ENCODE results near the gene CHCHD3. TPM values are rescaled to one million over a fixed set of nuclear protein-coding genes. Genes with fewer than 3 reads are reported as not detected.

The CHCHD3 gene
- polyA plus RNA-seq, 1 donor (not counting 4 experiments of a cell fraction or from before 2014, with no cell fraction given) = 59.2 TPM

- Histone ChIP-seq H3K4me2 (ENCODE audit: control insufficient read depth, extremely low read depth, insufficient read depth, low read depth, low read length) (no peak overlapping the region), H3K79me2 (ENCODE audit: control insufficient read depth, insufficient read depth, low read length) (peaks cover 25% of the 10 kb centered on the region)
- peak; percentile 5 for FAIRE-seq
These were observed 41.2 kb downstream of the CHCHD3 start for GRCh38 chr7:133040674-133041073.

GRCh38 chr7:133040178-133040577 is 41.7 kb downstream of the CHCHD3 start:
- H4K20me1 ChIP-seq (ENCODE audit: control insufficient read depth, extremely low read depth, insufficient read depth, low read length) = peaks cover 2% of the 10 kb centered on the region
- dilution Hi-C loops (cut with MboI; ENCODE audit: extremely low pct_ligation_motif_present, low sequenced_read_pairs) = no loop called here
- no peak for FAIRE-seq

More at GRCh38 chr7:133040674-133041073, 41.2 kb downstream of the CHCHD3 start:
- dilution Hi-C loops (cut with MboI; ENCODE audit: extremely low pct_ligation_motif_present, low sequenced_read_pairs) = no loop called here
- Histone ChIP-seq H2AFZ (ENCODE audit: control insufficient read depth, low read length) (no peak overlapping the region), H4K20me1 (ENCODE audit: control insufficient read depth, extremely low read depth, insufficient read depth, low read length) (peaks cover 1% of the 10 kb centered on the region), H3K9me1 (ENCODE audit: control insufficient read depth, extremely low read depth, insufficient read depth, low read length) (no peaks in the 10 kb centered on the region), H3K9me3 (ENCODE audit: control insufficient read depth, low read depth, low read length) (no peaks in the 10 kb centered on the region), H3K27ac (ENCODE audit: control insufficient read depth, insufficient read depth, low read length) (no peak overlapping the region), H3K4me1 (ENCODE audit: control insufficient read depth, extremely low read depth, insufficient read depth, low read length) (no peaks in the 10 kb centered on the region), H3K9ac (ENCODE audit: control insufficient read depth, extremely low read depth, insufficient read depth, low read length) (no peak overlapping the region), H3K27me3 (ENCODE audit: control insufficient read depth, extremely low read depth, insufficient read depth, low read length) (no peaks in the 10 kb centered on the region), H3K36me3 (ENCODE audit: control insufficient read depth in 2 of 2, extremely low read depth in 1 of 2, insufficient read depth in 2 of 2, low read length in 2 of 2) (no peaks in the 10 kb centered on the region), H3K4me3 (ENCODE audit: control insufficient read depth in 2 of 3, extremely low read depth in 1 of 3, insufficient read depth in 2 of 3, low read depth in 1 of 3, low read length in 3 of 3) (no peak overlapping the region)
- no peak for DNase-seq (ENCODE audit: low read depth, low spot score)
- TF ChIP-seq CTCF (optimal IDR thresholded peaks at IDR 0.05 in 1 of 3, IDR thresholded peaks at IDR 0.05 in 1 of 3, conservative IDR thresholded peaks at IDR 0.05 in 1 of 3; ENCODE audit: extremely low read depth in 1 of 3, insufficient read depth in 2 of 3, low read length in 3 of 3) = no peak
- no peak for TF ChIP-seq EZH2 (IDR thresholded peaks at IDR 0.05; ENCODE audit: low read length)

More at GRCh38 chr7:133040178-133040577, 41.7 kb downstream of the CHCHD3 start:
- Histone ChIP-seq H3K4me1 (ENCODE audit: control insufficient read depth, extremely low read depth, insufficient read depth, low read length) (no peaks in the 10 kb centered on the region), H3K4me2 (ENCODE audit: control insufficient read depth, extremely low read depth, insufficient read depth, low read depth, low read length) (no peak overlapping the region), H3K9me1 (ENCODE audit: control insufficient read depth, extremely low read depth, insufficient read depth, low read length) (no peaks in the 10 kb centered on the region), H3K36me3 (ENCODE audit: control insufficient read depth in 2 of 2, extremely low read depth in 1 of 2, insufficient read depth in 2 of 2, low read length in 2 of 2) (no peaks in the 10 kb centered on the region), H3K79me2 (ENCODE audit: control insufficient read depth, insufficient read depth, low read length) (peaks cover 23% of the 10 kb centered on the region), H3K9me3 (ENCODE audit: control insufficient read depth, low read depth, low read length) (no peaks in the 10 kb centered on the region), H3K27me3 (ENCODE audit: control insufficient read depth, extremely low read depth, insufficient read depth, low read length) (no peaks in the 10 kb centered on the region), H3K4me3 (ENCODE audit: control insufficient read depth in 2 of 3, extremely low read depth in 1 of 3, insufficient read depth in 2 of 3, low read depth in 1 of 3, low read length in 3 of 3) (no peak overlapping the region), H3K27ac (ENCODE audit: control insufficient read depth, insufficient read depth, low read length) (no peak overlapping the region), H3K9ac (ENCODE audit: control insufficient read depth, extremely low read depth, insufficient read depth, low read length) (no peak overlapping the region), H2AFZ (ENCODE audit: control insufficient read depth, low read length) (no peak overlapping the region)
- DNase-seq (ENCODE audit: low read depth, low spot score) = no peak
- TF ChIP-seq CTCF (optimal IDR thresholded peaks at IDR 0.05 in 1 of 3, IDR thresholded peaks at IDR 0.05 in 1 of 3, conservative IDR thresholded peaks at IDR 0.05 in 1 of 3; ENCODE audit: extremely low read depth in 1 of 3, insufficient read depth in 2 of 3, low read length in 3 of 3) = no peak
- no peak for TF ChIP-seq EZH2 (IDR thresholded peaks at IDR 0.05; ENCODE audit: low read length)
